HEK293 (cell line): ENCODE measurements around the gene EHMT1.

Experiments used
- ZNF138 ChIP-seq: fragments of 450-650 bp; formaldehyde crosslinking; IDR thresholded peaks from 2 replicates; pipeline ENCODE4 v1.5.1; 2016; ENCODE audit warnings: missing biosample characterization, missing genetic modification characterization, borderline replicate concordance
- ZNF23 ChIP-seq: fragments of 450-650 bp; formaldehyde crosslinking; IDR thresholded peaks from 2 replicates; pipeline ENCODE4 v1.5.1; 2016; ENCODE audit warnings: missing biosample characterization, missing genetic modification characterization, borderline replicate concordance
- ZNF629 ChIP-seq: fragments of 450-650 bp; formaldehyde crosslinking; IDR thresholded peaks from 2 replicates; pipeline ENCODE4 v1.5.1; 2017; ENCODE audit warnings: missing biosample characterization, missing genetic modification characterization

DNA sequence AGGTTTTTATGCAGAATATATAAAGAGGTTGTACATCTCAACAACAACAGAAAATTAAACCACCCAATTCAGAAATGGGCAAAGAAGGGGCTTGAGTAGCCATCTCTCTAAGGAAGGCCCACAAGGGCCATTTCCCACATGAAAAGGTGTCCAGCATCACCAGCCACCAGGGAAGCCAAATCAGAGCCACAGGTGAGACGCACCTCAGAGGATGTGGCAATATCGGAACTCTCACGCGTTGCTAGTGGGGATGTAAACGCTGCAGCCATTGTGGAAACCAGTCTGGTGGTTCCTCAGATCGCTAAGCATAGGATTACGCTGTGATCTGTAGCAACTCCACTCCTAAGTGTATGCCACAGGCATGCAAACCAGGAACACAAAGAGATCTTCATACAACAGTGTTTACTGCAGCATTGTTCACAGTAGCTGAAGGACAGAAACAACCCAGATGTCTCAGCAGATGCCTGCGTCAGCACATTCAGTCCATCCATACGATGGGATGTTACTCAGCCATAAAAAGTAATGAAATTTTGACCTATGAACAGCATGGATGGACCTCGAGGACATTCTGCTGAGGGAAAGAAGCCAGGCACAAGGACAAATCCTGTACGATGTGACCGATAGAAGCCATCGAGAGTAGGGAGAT, 174.5 kb downstream of the EHMT1 start:
- TF ChIP-seq ZNF23 (tag by site-specific recombination): no peak
- TF ChIP-seq ZNF138 (tag by site-specific recombination): no peak
- no peak for TF ChIP-seq ZNF629 (tag by site-specific recombination)
